Right lobe of liver (tissue), 4 donors: ENCODE data around the gene NR2C2AP.

Source experiments
- POLR2A ChIP-seq: fragments of 450-650 bp; IDR thresholded peaks from one replicate; pipeline ENCODE4 v1.6.1; 2017; ENCODE audit warnings: antibody characterized with exemption, mild to moderate bottlenecking
- TF ChIP-seq, protein P1 (sequence below), 4 donors: fragments of 200-600 bp in 3 of 4; fragments of 450-650 bp in 1 of 4; IDR thresholded peaks; one replicate each; pipeline versions ENCODE4 v1.5.1 to v1.8.0; 2016 to 2022; ENCODE audit warnings: antibody characterized with exemption in 4 of 4, mild to moderate bottlenecking in 2 of 4
- donor health status: DM: no; HTN: no; CAD: no.
- donor health status: DM: no; HTN: no; CAD: no.
- donor health status: DM: no; HTN: yes; CAD: no.

DNA sequence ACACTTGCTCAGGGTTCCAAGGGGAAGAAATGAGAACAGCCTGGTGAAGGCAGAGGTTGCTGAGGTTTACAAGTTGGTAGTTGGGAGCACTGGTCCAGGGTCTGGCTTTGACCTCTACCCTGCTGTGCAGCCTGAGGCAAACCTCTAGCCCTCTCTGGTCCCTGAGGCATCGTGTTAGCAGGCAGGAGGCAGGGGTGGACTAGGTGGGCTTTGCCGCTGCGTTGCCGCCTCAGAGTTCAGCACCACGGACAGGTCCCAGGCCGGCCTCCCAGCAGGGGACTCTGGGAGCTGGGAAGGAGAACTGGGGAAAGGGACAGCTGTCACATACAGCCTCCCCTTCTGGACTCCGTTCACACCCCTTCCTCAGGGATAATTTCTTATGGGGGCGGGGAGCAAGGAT, 11.7 kb upstream of the NR2C2AP start:
- TF ChIP-seq, protein P1, sequence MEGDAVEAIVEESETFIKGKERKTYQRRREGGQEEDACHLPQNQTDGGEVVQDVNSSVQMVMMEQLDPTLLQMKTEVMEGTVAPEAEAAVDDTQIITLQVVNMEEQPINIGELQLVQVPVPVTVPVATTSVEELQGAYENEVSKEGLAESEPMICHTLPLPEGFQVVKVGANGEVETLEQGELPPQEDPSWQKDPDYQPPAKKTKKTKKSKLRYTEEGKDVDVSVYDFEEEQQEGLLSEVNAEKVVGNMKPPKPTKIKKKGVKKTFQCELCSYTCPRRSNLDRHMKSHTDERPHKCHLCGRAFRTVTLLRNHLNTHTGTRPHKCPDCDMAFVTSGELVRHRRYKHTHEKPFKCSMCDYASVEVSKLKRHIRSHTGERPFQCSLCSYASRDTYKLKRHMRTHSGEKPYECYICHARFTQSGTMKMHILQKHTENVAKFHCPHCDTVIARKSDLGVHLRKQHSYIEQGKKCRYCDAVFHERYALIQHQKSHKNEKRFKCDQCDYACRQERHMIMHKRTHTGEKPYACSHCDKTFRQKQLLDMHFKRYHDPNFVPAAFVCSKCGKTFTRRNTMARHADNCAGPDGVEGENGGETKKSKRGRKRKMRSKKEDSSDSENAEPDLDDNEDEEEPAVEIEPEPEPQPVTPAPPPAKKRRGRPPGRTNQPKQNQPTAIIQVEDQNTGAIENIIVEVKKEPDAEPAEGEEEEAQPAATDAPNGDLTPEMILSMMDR (IDR thresholded peaks at IDR 0.05) = no peak
- no peak for TF ChIP-seq POLR2A
